Measurements from ENCODE around the gene RAB37.

- TF ChIP-seq IRF2 (CRISPR knock-in tag; IDR thresholded peaks at IDR 0.05; ENCODE audit: borderline replicate concordance, low read depth), result no peak
- no peak for TF ChIP-seq CBFB (CRISPR knock-in tag; IDR thresholded peaks at IDR 0.05; ENCODE audit: low read depth)
- TF ChIP-seq TCF7 (CRISPR knock-in tag; IDR thresholded peaks at IDR 0.05; ENCODE audit: low read depth), result no peak
- TF ChIP-seq CTCF (IDR thresholded peaks at IDR 0.05), result no peak
- no peak for TF ChIP-seq ZMAT4 (CRISPR knock-in tag; IDR thresholded peaks at IDR 0.05)
- no peak for TF ChIP-seq STAT6 (CRISPR knock-in tag; conservative IDR thresholded peaks at IDR 0.05; ENCODE audit: low read depth)
- no peak for TF ChIP-seq ZNF532 (CRISPR knock-in tag; IDR thresholded peaks at IDR 0.05; ENCODE audit: borderline replicate concordance)
- TF ChIP-seq NFYB (CRISPR knock-in tag; conservative IDR thresholded peaks at IDR 0.05; ENCODE audit: low read depth), result no peak
Measured at GRCh38 chr17:74795327-74796020, 58.4 kb downstream of the RAB37 start.

Data from WTC11 (cell line).